ENCODE results near the gene VTCN1.

DNA sequence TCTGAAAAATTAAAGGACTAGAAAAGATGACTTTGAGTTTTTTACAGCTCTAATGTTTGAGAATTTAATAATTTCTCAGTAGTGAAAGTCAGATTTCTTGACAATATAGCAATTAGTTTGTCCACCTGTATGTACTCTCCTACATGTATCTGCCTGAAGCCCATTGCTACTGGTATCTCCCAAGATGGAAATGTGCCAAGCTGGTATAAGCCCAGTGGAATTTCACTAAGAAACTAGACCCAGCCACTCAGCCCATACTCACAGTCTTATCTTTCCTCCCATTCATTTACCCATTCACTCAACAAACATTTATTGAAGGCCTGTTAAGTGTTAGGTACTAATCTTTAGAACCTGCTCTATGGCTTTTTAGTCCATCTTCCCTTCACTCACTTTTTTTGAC is 67.6 kb downstream of the VTCN1 start:
- TF ChIP-seq EP300 (IDR thresholded peaks at IDR 0.05; ENCODE audit: borderline replicate concordance in 1 of 2, low read depth in 2 of 2, low read length in 2 of 2), result no peak
- TF ChIP-seq, protein P1, sequence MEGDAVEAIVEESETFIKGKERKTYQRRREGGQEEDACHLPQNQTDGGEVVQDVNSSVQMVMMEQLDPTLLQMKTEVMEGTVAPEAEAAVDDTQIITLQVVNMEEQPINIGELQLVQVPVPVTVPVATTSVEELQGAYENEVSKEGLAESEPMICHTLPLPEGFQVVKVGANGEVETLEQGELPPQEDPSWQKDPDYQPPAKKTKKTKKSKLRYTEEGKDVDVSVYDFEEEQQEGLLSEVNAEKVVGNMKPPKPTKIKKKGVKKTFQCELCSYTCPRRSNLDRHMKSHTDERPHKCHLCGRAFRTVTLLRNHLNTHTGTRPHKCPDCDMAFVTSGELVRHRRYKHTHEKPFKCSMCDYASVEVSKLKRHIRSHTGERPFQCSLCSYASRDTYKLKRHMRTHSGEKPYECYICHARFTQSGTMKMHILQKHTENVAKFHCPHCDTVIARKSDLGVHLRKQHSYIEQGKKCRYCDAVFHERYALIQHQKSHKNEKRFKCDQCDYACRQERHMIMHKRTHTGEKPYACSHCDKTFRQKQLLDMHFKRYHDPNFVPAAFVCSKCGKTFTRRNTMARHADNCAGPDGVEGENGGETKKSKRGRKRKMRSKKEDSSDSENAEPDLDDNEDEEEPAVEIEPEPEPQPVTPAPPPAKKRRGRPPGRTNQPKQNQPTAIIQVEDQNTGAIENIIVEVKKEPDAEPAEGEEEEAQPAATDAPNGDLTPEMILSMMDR (IDR thresholded peaks at IDR 0.05; ENCODE audit: control extremely low read depth in 1 of 3, insufficient read depth in 1 of 3, low read depth in 1 of 3, low read length in 3 of 3), result no peak
- TF ChIP-seq POLR2AphosphoS5 (IDR thresholded peaks at IDR 0.05; ENCODE audit: low read depth, low read length), result no peak
- TF ChIP-seq SAP30 (IDR thresholded peaks at IDR 0.05; ENCODE audit: insufficient read depth, insufficient replicate concordance, low read length), result no peak

Data from H1 (cell line).